Progenitor cell of endocrine pancreas (in vitro differentiated cells): ENCODE data around the gene MBP. TPM values are rescaled to one million over a fixed set of nuclear protein-coding genes. Genes with fewer than 3 reads are reported as not detected.

ENCODE experiments used
- DNase-seq: peaks from one replicate; pipeline ENCODE4 v3.0.0; 2021; ENCODE audit warnings: low spot score; ENCODE audit not compliant: unreplicated experiment
- H3K27ac Mint-ChIP-seq: 2 replicates; pipeline ENCODE4 v1.8.0; 2021; ENCODE audit warnings: mild to moderate bottlenecking, moderate library complexity, mixed read lengths
- H3K27me3 Mint-ChIP-seq: 2 replicates; pipeline ENCODE4 v1.8.0; 2021; ENCODE audit warnings: mixed read lengths
- H3K36me3 Mint-ChIP-seq: 2 replicates; pipeline ENCODE4 v1.8.0; 2022; ENCODE audit warnings: mixed read lengths; ENCODE audit not compliant: insufficient read depth
- H3K4me1 Mint-ChIP-seq: 2 replicates; pipeline ENCODE4 v1.8.0; 2021; ENCODE audit warnings: low read depth, mixed read lengths
- H3K4me3 Mint-ChIP-seq: 2 replicates; pipeline ENCODE4 v1.8.0; 2021; ENCODE audit warnings: low read depth, mild to moderate bottlenecking, moderate library complexity, mixed read lengths
- H3K9me3 Mint-ChIP-seq: 2 replicates; pipeline ENCODE4 v1.8.0; 2021; ENCODE audit warnings: low read depth, mixed read lengths
- CTCF ChIP-seq: fragments of 200-600 bp; sonication (generic); IDR thresholded peaks from one replicate; pipeline ENCODE4 v1.5.0; 2021; ENCODE audit warnings: antibody characterized with exemption, mild to moderate bottlenecking; ENCODE audit not compliant: unreplicated experiment
- total RNA-seq: library from RNA; stranded (reverse); gene quantifications from 2 replicates; pipeline ENCODE4 v1.2.1, GENCODE V29; 2021

Gene MBP
- total RNA-seq, 1 donor from 2014 or later, result 38.4 TPM

GRCh38 chr18:77151033-77151771 lies 18.6 kb upstream of the MBP start:
- Mint-ChIP-seq H3K4me1 (no peaks in the 10 kb centered on the region), H3K9me3 (no peaks in the 10 kb centered on the region), H3K36me3 (no peaks in the 10 kb centered on the region), H3K4me3 (no peak overlapping the region), H3K27ac (no peak overlapping the region), H3K27me3 (peaks cover 10% of the 10 kb centered on the region)
- no peak for TF ChIP-seq CTCF
- DNase-seq, result no peak

GRCh38 chr18:77150588-77150987 lies 18.0 kb upstream of the MBP start:
- TF ChIP-seq CTCF, result no peak
- Mint-ChIP-seq H3K27me3 (peaks cover 10% of the 10 kb centered on the region), H3K4me3 (no peak overlapping the region), H3K36me3 (no peaks in the 10 kb centered on the region), H3K9me3 (no peaks in the 10 kb centered on the region), H3K27ac (no peak overlapping the region), H3K4me1 (no peaks in the 10 kb centered on the region)
- DNase-seq, result no peak

GRCh38 chr18:77148289-77148688 lies 15.7 kb upstream of the MBP start:
- Mint-ChIP-seq H3K27ac (no peak overlapping the region), H3K4me1 (no peaks in the 10 kb centered on the region), H3K36me3 (peaks cover 1% of the 10 kb centered on the region), H3K27me3 (peaks cover 10% of the 10 kb centered on the region), H3K4me3 (no peak overlapping the region), H3K9me3 (peaks cover 5% of the 10 kb centered on the region)
- no peak for DNase-seq
- TF ChIP-seq CTCF, result no peak

- peaks cover 10% of the 10 kb centered on the region for H3K9me3 Mint-ChIP-seq
Measured at GRCh38 chr18:77147418-77147852, 14.9 kb upstream of the MBP start.

More at GRCh38 chr18:77147418-77147852, 14.9 kb upstream of the MBP start:
- Mint-ChIP-seq H3K4me1 (no peaks in the 10 kb centered on the region), H3K27ac (no peak overlapping the region), H3K27me3 (peaks cover 10% of the 10 kb centered on the region), H3K36me3 (peaks cover 5% of the 10 kb centered on the region), H3K4me3 (no peak overlapping the region)
- TF ChIP-seq CTCF, result no peak
- no peak for DNase-seq
